Measurements from ENCODE around the gene YWHAG.
A peak's percentile ranks its signal among the peaks of the same experiment; 100 is the strongest.

YWHAG gene

DNA sequence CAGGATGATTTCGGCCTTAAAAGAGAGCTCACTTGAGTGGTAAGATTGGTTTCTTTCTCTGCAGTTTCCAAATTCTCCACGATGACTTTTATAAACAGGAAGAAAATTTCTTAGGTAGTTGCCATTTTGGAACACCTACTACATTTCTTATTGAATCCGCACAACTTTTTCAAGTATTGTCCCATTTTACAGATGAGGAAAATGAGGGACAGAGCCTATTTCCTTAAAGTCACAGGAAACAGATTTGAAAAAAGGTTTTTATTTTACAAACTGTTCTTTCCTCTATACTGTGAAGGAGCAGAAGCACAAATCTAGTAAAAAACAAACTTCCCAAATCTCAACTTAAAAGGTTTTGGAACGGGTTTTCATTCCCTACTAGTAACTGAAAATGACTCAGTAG lies 2.7 kb downstream of the YWHAG start:
- Histone ChIP-seq H3K4me3 (IDR thresholded peaks at IDR 0.05; ENCODE audit: insufficient read depth, low read depth, low read length) (no peak overlapping the region), H3K9ac (no peak overlapping the region), H3K4me2 (peak overlapping the region; percentile 83), H3K4me1 (ENCODE audit: low read depth, poor library complexity, severe bottlenecking) (peaks cover 52% of the 10 kb centered on the region), H3K27ac (peak overlapping the region; percentile 89; the same call in 1 of the 2 replicates), H2AFZ (ENCODE audit: low read depth) (no peak overlapping the region), H3K36me3 (ENCODE audit: insufficient read depth) (peaks cover 27% of the 10 kb centered on the region; the same call in 1 of the 2 replicates), H3K27me3 (ENCODE audit: insufficient read depth, low read depth) (no peaks in the 10 kb centered on the region), H3K79me2 (ENCODE audit: insufficient read depth, low read depth) (peaks cover 75% of the 10 kb centered on the region), H4K20me1 (ENCODE audit: insufficient read depth) (peaks cover 60% of the 10 kb centered on the region)
- TF ChIP-seq, protein P1, sequence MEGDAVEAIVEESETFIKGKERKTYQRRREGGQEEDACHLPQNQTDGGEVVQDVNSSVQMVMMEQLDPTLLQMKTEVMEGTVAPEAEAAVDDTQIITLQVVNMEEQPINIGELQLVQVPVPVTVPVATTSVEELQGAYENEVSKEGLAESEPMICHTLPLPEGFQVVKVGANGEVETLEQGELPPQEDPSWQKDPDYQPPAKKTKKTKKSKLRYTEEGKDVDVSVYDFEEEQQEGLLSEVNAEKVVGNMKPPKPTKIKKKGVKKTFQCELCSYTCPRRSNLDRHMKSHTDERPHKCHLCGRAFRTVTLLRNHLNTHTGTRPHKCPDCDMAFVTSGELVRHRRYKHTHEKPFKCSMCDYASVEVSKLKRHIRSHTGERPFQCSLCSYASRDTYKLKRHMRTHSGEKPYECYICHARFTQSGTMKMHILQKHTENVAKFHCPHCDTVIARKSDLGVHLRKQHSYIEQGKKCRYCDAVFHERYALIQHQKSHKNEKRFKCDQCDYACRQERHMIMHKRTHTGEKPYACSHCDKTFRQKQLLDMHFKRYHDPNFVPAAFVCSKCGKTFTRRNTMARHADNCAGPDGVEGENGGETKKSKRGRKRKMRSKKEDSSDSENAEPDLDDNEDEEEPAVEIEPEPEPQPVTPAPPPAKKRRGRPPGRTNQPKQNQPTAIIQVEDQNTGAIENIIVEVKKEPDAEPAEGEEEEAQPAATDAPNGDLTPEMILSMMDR (conservative IDR thresholded peaks at IDR 0.05; ENCODE audit: low read depth, low read length) = no peak

GRCh38 chr7:76354981-76355730 lies 3.6 kb downstream of the YWHAG start:
- peaks cover 68% of the 10 kb centered on the region for H4K20me1 ChIP-seq (ENCODE audit: insufficient read depth)
- H3K9ac ChIP-seq = no peak overlapping the region
- H3K27me3 ChIP-seq (ENCODE audit: insufficient read depth, low read depth) = no peaks in the 10 kb centered on the region
- H3K27ac ChIP-seq = no peak overlapping the region
- H3K4me1 ChIP-seq (ENCODE audit: low read depth, poor library complexity, severe bottlenecking) = peaks cover 54% of the 10 kb centered on the region
- no peak overlapping the region for H3K4me3 ChIP-seq (IDR thresholded peaks at IDR 0.05; ENCODE audit: insufficient read depth, low read depth, low read length)
- H2AFZ ChIP-seq (ENCODE audit: low read depth) = no peak overlapping the region
- TF ChIP-seq, protein P1 (conservative IDR thresholded peaks at IDR 0.05; ENCODE audit: low read depth, low read length) = no peak
- no peak overlapping the region; the same call in 1 of the 2 replicates for H3K4me2 ChIP-seq
- peaks cover 85% of the 10 kb centered on the region for H3K79me2 ChIP-seq (ENCODE audit: insufficient read depth, low read depth)
- H3K36me3 ChIP-seq (ENCODE audit: insufficient read depth) = peaks cover 27% of the 10 kb centered on the region; the same call in 1 of the 2 replicates

DNA sequence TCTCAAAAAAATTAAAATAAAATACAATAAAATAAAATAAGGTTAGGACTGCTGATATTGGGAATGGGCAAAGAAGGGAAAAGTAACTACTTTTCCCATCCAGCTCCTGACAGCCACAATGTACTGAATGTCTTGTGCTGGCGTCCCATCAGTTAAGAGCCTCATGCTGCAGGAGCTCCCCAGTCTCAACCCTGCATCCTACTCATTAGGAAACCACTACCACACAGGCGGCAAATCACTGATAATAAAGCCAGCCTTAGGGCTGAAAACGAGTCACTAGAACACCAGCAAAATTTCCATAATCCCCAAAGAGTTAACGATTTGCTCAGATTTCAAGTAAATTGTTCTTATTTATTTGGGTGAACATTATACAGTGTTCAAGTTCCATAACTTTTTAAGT lies 4.3 kb downstream of the YWHAG start:
- Histone ChIP-seq H3K27ac (no peak overlapping the region), H4K20me1 (ENCODE audit: insufficient read depth) (peaks cover 75% of the 10 kb centered on the region), H3K36me3 (ENCODE audit: insufficient read depth) (peaks cover 27% of the 10 kb centered on the region; the same call in 1 of the 2 replicates), H3K4me1 (ENCODE audit: low read depth, poor library complexity, severe bottlenecking) (peaks cover 54% of the 10 kb centered on the region), H3K27me3 (ENCODE audit: insufficient read depth, low read depth) (no peaks in the 10 kb centered on the region), H3K4me2 (no peak overlapping the region), H3K9ac (no peak overlapping the region), H3K79me2 (ENCODE audit: insufficient read depth, low read depth) (peaks cover 91% of the 10 kb centered on the region), H3K4me3 (IDR thresholded peaks at IDR 0.05; ENCODE audit: insufficient read depth, low read depth, low read length) (no peak overlapping the region), H2AFZ (ENCODE audit: low read depth) (no peak overlapping the region)
- TF ChIP-seq, protein P1 (conservative IDR thresholded peaks at IDR 0.05; ENCODE audit: low read depth, low read length) = no peak

GRCh38 chr7:76353744-76354143 lies 5.0 kb downstream of the YWHAG start:
- TF ChIP-seq, protein P1 (conservative IDR thresholded peaks at IDR 0.05; ENCODE audit: low read depth, low read length) = no peak
- Histone ChIP-seq H3K4me1 (ENCODE audit: low read depth, poor library complexity, severe bottlenecking) (peaks cover 56% of the 10 kb centered on the region), H2AFZ (ENCODE audit: low read depth) (no peak overlapping the region), H3K9ac (no peak overlapping the region), H3K36me3 (ENCODE audit: insufficient read depth) (peaks cover 27% of the 10 kb centered on the region; the same call in 1 of the 2 replicates), H3K27me3 (ENCODE audit: insufficient read depth, low read depth) (no peaks in the 10 kb centered on the region), H3K4me3 (IDR thresholded peaks at IDR 0.05; ENCODE audit: insufficient read depth, low read depth, low read length) (no peak overlapping the region), H4K20me1 (ENCODE audit: insufficient read depth) (peaks cover 80% of the 10 kb centered on the region), H3K79me2 (ENCODE audit: insufficient read depth, low read depth) (peaks cover 99% of the 10 kb centered on the region), H3K27ac (no peak overlapping the region), H3K4me2 (peak overlapping the region; percentile 7; the same call in 1 of the 2 replicates)
